Activated CD4-positive, alpha-beta T cell treated with anti-CD3 and anti-CD28 coated beads, Interleukin-2, amount 10 ng/mL, durations not matched to agents 24 days and 14 days (primary cell): Measurements from ENCODE around the gene NRAP. TPM values are rescaled to one million over a fixed set of nuclear protein-coding genes. Genes with fewer than 3 reads are reported as not detected.

Experiments used
- DNase-seq: peaks from one replicate; pipeline ENCODE4 v3.0.0; 2022
- H3K27ac Mint-ChIP-seq: one replicate; pipeline ENCODE4 v1.8.0; 2022; ENCODE audit warnings: mild to moderate bottlenecking, mixed read lengths
- H3K27me3 Mint-ChIP-seq: one replicate; pipeline ENCODE4 v1.8.0; 2022; ENCODE audit warnings: mixed read lengths
- H3K36me3 Mint-ChIP-seq: one replicate; pipeline ENCODE4 v1.8.0; 2022; ENCODE audit warnings: low read depth, mild to moderate bottlenecking, mixed read lengths
- H3K4me1 Mint-ChIP-seq: one replicate; pipeline ENCODE4 v1.8.0; 2021; ENCODE audit warnings: mixed read lengths
- H3K4me3 Mint-ChIP-seq: one replicate; pipeline ENCODE4 v1.8.0; 2022; ENCODE audit warnings: mild to moderate bottlenecking, moderate library complexity, mixed read lengths
- H3K9me3 Mint-ChIP-seq: one replicate; pipeline ENCODE4 v1.8.0; 2021; ENCODE audit warnings: mixed read lengths
- intact Hi-C: fragments of 100-400 bp; cut with micrococcal nuclease; formaldehyde crosslinking; loops from one replicate; pipeline ENCODE4 v1.15.1; 2023
- total RNA-seq: library from RNA; stranded (reverse); gene quantifications from 2 replicates; pipeline ENCODE4 v1.2.3, GENCODE V29; 2022

Gene NRAP
- total RNA-seq, 1 donor from 2014 or later = not detected

GRCh38 chr10:113644185-113645120 lies 19.4 kb downstream of the NRAP start:
- H3K27me3 Mint-ChIP-seq = peaks cover 22% of the 10 kb centered on the region
- DNase-seq = no peak

GRCh38 chr10:113643183-113643582 lies 20.7 kb downstream of the NRAP start:
- peaks cover 23% of the 10 kb centered on the region for H3K27me3 Mint-ChIP-seq
- no peaks in the 10 kb centered on the region for H3K36me3 Mint-ChIP-seq
- no peaks in the 10 kb centered on the region for H3K9me3 Mint-ChIP-seq
- DNase-seq = no peak
- intact Hi-C loops = no loop called here
- no peak overlapping the region for H3K4me3 Mint-ChIP-seq
- no peaks in the 10 kb centered on the region for H3K4me1 Mint-ChIP-seq
- no peak overlapping the region for H3K27ac Mint-ChIP-seq

More at GRCh38 chr10:113644185-113645120, 19.4 kb downstream of the NRAP start:
- H3K4me1 Mint-ChIP-seq = no peaks in the 10 kb centered on the region
- intact Hi-C loops = no loop called here
- no peaks in the 10 kb centered on the region for H3K9me3 Mint-ChIP-seq
- no peaks in the 10 kb centered on the region for H3K36me3 Mint-ChIP-seq
- H3K27ac Mint-ChIP-seq = no peak overlapping the region
- H3K4me3 Mint-ChIP-seq = no peak overlapping the region

GRCh38 chr10:113641702-113642101 lies 22.1 kb downstream of the NRAP start:
- Mint-ChIP-seq H3K27me3 (peaks cover 19% of the 10 kb centered on the region), H3K4me3 (no peak overlapping the region), H3K27ac (no peak overlapping the region), H3K9me3 (no peaks in the 10 kb centered on the region), H3K36me3 (no peaks in the 10 kb centered on the region), H3K4me1 (no peaks in the 10 kb centered on the region)
- intact Hi-C loops = no loop called here
- no peak for DNase-seq

GRCh38 chr10:113639966-113640365 lies 23.9 kb downstream of the NRAP start:
- Mint-ChIP-seq H3K27ac (no peak overlapping the region), H3K36me3 (no peaks in the 10 kb centered on the region), H3K4me1 (no peaks in the 10 kb centered on the region), H3K9me3 (no peaks in the 10 kb centered on the region), H3K4me3 (no peak overlapping the region), H3K27me3 (peaks cover 15% of the 10 kb centered on the region)
- DNase-seq = no peak
- intact Hi-C loops = no loop called here

- H3K4me1 Mint-ChIP-seq = no peaks in the 10 kb centered on the region
- no peak overlapping the region for H3K4me3 Mint-ChIP-seq
- intact Hi-C loops = no loop called here
- H3K36me3 Mint-ChIP-seq = no peaks in the 10 kb centered on the region
- H3K27me3 Mint-ChIP-seq = peaks cover 7% of the 10 kb centered on the region
- no peak overlapping the region for H3K27ac Mint-ChIP-seq
- peaks cover 4% of the 10 kb centered on the region for H3K9me3 Mint-ChIP-seq
- no peak for DNase-seq
Observed at GRCh38 chr10:113631684-113632367, 32.0 kb downstream of the NRAP start.

- no peaks in the 10 kb centered on the region for H3K4me1 Mint-ChIP-seq
- peaks cover 9% of the 10 kb centered on the region for H3K27me3 Mint-ChIP-seq
- H3K9me3 Mint-ChIP-seq = peaks cover 4% of the 10 kb centered on the region
- H3K27ac Mint-ChIP-seq = no peak overlapping the region
- intact Hi-C loops = no loop called here
- H3K36me3 Mint-ChIP-seq = no peaks in the 10 kb centered on the region
- no peak for DNase-seq
- H3K4me3 Mint-ChIP-seq = no peak overlapping the region
Observed at GRCh38 chr10:113630929-113631533, 32.8 kb downstream of the NRAP start.

- H3K36me3 Mint-ChIP-seq = no peaks in the 10 kb centered on the region
- no peaks in the 10 kb centered on the region for H3K4me1 Mint-ChIP-seq
- no peak for DNase-seq
- H3K27ac Mint-ChIP-seq = no peak overlapping the region
- peaks cover 9% of the 10 kb centered on the region for H3K27me3 Mint-ChIP-seq
- H3K4me3 Mint-ChIP-seq = no peak overlapping the region
- intact Hi-C loops = no loop called here
- peaks cover 4% of the 10 kb centered on the region for H3K9me3 Mint-ChIP-seq
Observed at GRCh38 chr10:113628607-113629153, 35.2 kb downstream of the NRAP start.

- H3K36me3 Mint-ChIP-seq = no peaks in the 10 kb centered on the region
- DNase-seq = no peak
- peaks cover 9% of the 10 kb centered on the region for H3K27me3 Mint-ChIP-seq
- peaks cover 4% of the 10 kb centered on the region for H3K9me3 Mint-ChIP-seq
- H3K4me3 Mint-ChIP-seq = no peak overlapping the region
- H3K4me1 Mint-ChIP-seq = no peaks in the 10 kb centered on the region
- intact Hi-C loops = no loop called here
- no peak overlapping the region for H3K27ac Mint-ChIP-seq
Observed at GRCh38 chr10:113627836-113628235, 36.0 kb downstream of the NRAP start.

- no peak for DNase-seq
- intact Hi-C loops = no loop called here
- H3K4me3 Mint-ChIP-seq = no peak overlapping the region
- no peaks in the 10 kb centered on the region for H3K36me3 Mint-ChIP-seq
- H3K4me1 Mint-ChIP-seq = no peaks in the 10 kb centered on the region
- H3K27me3 Mint-ChIP-seq = peaks cover 8% of the 10 kb centered on the region
- no peak overlapping the region for H3K27ac Mint-ChIP-seq
- H3K9me3 Mint-ChIP-seq = peaks cover 4% of the 10 kb centered on the region
Observed at GRCh38 chr10:113626809-113627355, 37.0 kb downstream of the NRAP start.

- no peaks in the 10 kb centered on the region for H3K4me1 Mint-ChIP-seq
- no peak overlapping the region for H3K4me3 Mint-ChIP-seq
- DNase-seq = no peak
- H3K27me3 Mint-ChIP-seq = peaks cover 6% of the 10 kb centered on the region
- no peaks in the 10 kb centered on the region for H3K36me3 Mint-ChIP-seq
- intact Hi-C loops = no loop called here
- no peak overlapping the region for H3K27ac Mint-ChIP-seq
- H3K9me3 Mint-ChIP-seq = peaks cover 4% of the 10 kb centered on the region
Observed at GRCh38 chr10:113625461-113626186, 38.2 kb downstream of the NRAP start.

- intact Hi-C loops = no loop called here
- no peaks in the 10 kb centered on the region for H3K36me3 Mint-ChIP-seq
- no peak overlapping the region for H3K27ac Mint-ChIP-seq
- peaks cover 8% of the 10 kb centered on the region for H3K27me3 Mint-ChIP-seq
- H3K4me1 Mint-ChIP-seq = no peaks in the 10 kb centered on the region
- DNase-seq = no peak
- H3K9me3 Mint-ChIP-seq = no peaks in the 10 kb centered on the region
- no peak overlapping the region for H3K4me3 Mint-ChIP-seq
Observed at GRCh38 chr10:113622831-113623230, 41.0 kb downstream of the NRAP start.

- Mint-ChIP-seq H3K27ac (no peak overlapping the region), H3K9me3 (no peaks in the 10 kb centered on the region), H3K27me3 (peaks cover 15% of the 10 kb centered on the region), H3K4me1 (no peaks in the 10 kb centered on the region), H3K4me3 (no peak overlapping the region), H3K36me3 (no peaks in the 10 kb centered on the region)
- intact Hi-C loops = no loop called here
- no peak for DNase-seq
Observed at GRCh38 chr10:113621799-113622198, 42.0 kb downstream of the NRAP start.

GRCh38 chr10:113620936-113621335 lies 42.9 kb downstream of the NRAP start:
- no peak for DNase-seq
- H3K4me3 Mint-ChIP-seq = no peak overlapping the region
- no peaks in the 10 kb centered on the region for H3K4me1 Mint-ChIP-seq
- no peaks in the 10 kb centered on the region for H3K36me3 Mint-ChIP-seq
- intact Hi-C loops = no loop called here
- H3K27ac Mint-ChIP-seq = no peak overlapping the region
- no peaks in the 10 kb centered on the region for H3K9me3 Mint-ChIP-seq
- H3K27me3 Mint-ChIP-seq = peaks cover 18% of the 10 kb centered on the region
